Fibroblast of the aortic adventitia (primary cell): Measurements from ENCODE around the gene RASGRP2. TPM values are rescaled to one million over a fixed set of nuclear protein-coding genes. Genes with fewer than 3 reads are reported as not detected.
A peak's percentile ranks its signal among the peaks of the same experiment; 100 is the strongest.

Source experiments
- DNase-seq: peaks from one replicate; pipeline ENCODE4 v3.0.0-alpha.2; 2010; ENCODE audit warnings: low read depth
- H3K4me3 ChIP-seq: 2 replicates; pipeline ENCODE4 v1.5.1; 2011; ENCODE audit warnings: low read depth, mild to moderate bottlenecking, control low read depth, low read length, moderate library complexity
- CTCF ChIP-seq: IDR thresholded peaks from 2 replicates; pipeline ENCODE4 v1.5.1; 2011; ENCODE audit warnings: mild to moderate bottlenecking, low read length, control low read depth, inconsistent platforms; ENCODE audit not compliant: insufficient read depth
- total RNA-seq: library from RNA; depleted of rRNA; stranded (reverse); fragments of >200 nt; gene quantifications from 2 replicates; pipeline ENCODE4 v1.2.3, GENCODE V29; 2012; ENCODE audit warnings: low replicate concordance

The RASGRP2 gene
- total RNA-seq, 1 donor = not detected

GRCh38 chr11:64765291-64765850 lies 21.4 kb upstream of the RASGRP2 start:
- DNase-seq = no peak
- peak; percentile 21 for TF ChIP-seq CTCF
- no peak overlapping the region for H3K4me3 ChIP-seq

- TF ChIP-seq CTCF = no peak
- H3K4me3 ChIP-seq = no peak overlapping the region
- DNase-seq = no peak
Observed at GRCh38 chr11:64764753-64765152, 20.8 kb upstream of the RASGRP2 start.

GRCh38 chr11:64764040-64764611 lies 20.2 kb upstream of the RASGRP2 start:
- DNase-seq = no peak
- H3K4me3 ChIP-seq = no peak overlapping the region
- no peak for TF ChIP-seq CTCF

GRCh38 chr11:64763526-64764039 lies 19.6 kb upstream of the RASGRP2 start:
- no peak for DNase-seq
- no peak for TF ChIP-seq CTCF
- H3K4me3 ChIP-seq = no peak overlapping the region

- no peak for TF ChIP-seq CTCF
- DNase-seq = peak; percentile 74
- H3K4me3 ChIP-seq = no peak overlapping the region
Observed at GRCh38 chr11:64762674-64763525, 19.0 kb upstream of the RASGRP2 start.

GRCh38 chr11:64762277-64762673 lies 18.3 kb upstream of the RASGRP2 start:
- DNase-seq = no peak
- H3K4me3 ChIP-seq = no peak overlapping the region
- TF ChIP-seq CTCF = no peak
